HEK293 (cell line): ENCODE data around the gene SRSF12.
A peak's percentile ranks its signal among the peaks of the same experiment; 100 is the strongest.

Experiments used
- FEZF1 ChIP-seq: fragments of 450-650 bp; formaldehyde crosslinking; IDR thresholded peaks from 2 replicates; pipeline ENCODE4 v1.5.1; 2016; ENCODE audit warnings: missing biosample characterization, missing genetic modification characterization
- HOXD13 ChIP-seq: sonication (generic); formaldehyde crosslinking; IDR thresholded peaks from 2 replicates; pipeline ENCODE4 v1.8.0; 2022; ENCODE audit warnings: missing genetic modification reagents, borderline replicate concordance
- KLF1 ChIP-seq: fragments of 450-650 bp; formaldehyde crosslinking; IDR thresholded peaks from 2 replicates; pipeline ENCODE4 v1.5.1; 2016; ENCODE audit warnings: missing biosample characterization, missing genetic modification characterization
- KLF8 ChIP-seq: fragments of 450-650 bp; formaldehyde crosslinking; IDR thresholded peaks from 2 replicates; pipeline ENCODE4 v1.5.1; 2016; ENCODE audit warnings: missing biosample characterization, missing genetic modification characterization
- KLF9 ChIP-seq: fragments of 450-650 bp; formaldehyde crosslinking; IDR thresholded peaks from 2 replicates; pipeline ENCODE4 v1.5.1; 2016; ENCODE audit warnings: missing biosample characterization, missing genetic modification characterization, low read depth
- PRDM1 ChIP-seq: fragments of 450-650 bp; formaldehyde crosslinking; IDR thresholded peaks from 2 replicates; pipeline ENCODE4; 2016; ENCODE audit warnings: missing biosample characterization, missing genetic modification characterization
- RBAK ChIP-seq: fragments of 450-650 bp; formaldehyde crosslinking; IDR thresholded peaks from 2 replicates; pipeline ENCODE4 v1.5.1; 2016; ENCODE audit warnings: missing biosample characterization, missing genetic modification characterization
- REPIN1 ChIP-seq: fragments of 450-650 bp; formaldehyde crosslinking; IDR thresholded peaks from 2 replicates; pipeline ENCODE4 v1.5.1; 2017; ENCODE audit warnings: missing biosample characterization, missing genetic modification characterization, low read depth
- SCRT1 ChIP-seq: fragments of 450-650 bp; formaldehyde crosslinking; IDR thresholded peaks from 2 replicates; pipeline ENCODE4 v1.5.1; 2016; ENCODE audit warnings: missing biosample characterization, missing genetic modification characterization, borderline replicate concordance
- TCF7L2 ChIP-seq: IDR thresholded peaks from 2 replicates; pipeline ENCODE4 v1.6.1; 2011; ENCODE audit warnings: low read depth, mild to moderate bottlenecking, inconsistent platforms, low read length, moderate library complexity, borderline replicate concordance
- ZNF311 ChIP-seq: fragments of 450-650 bp; formaldehyde crosslinking; IDR thresholded peaks from 2 replicates; pipeline ENCODE4 v1.5.1; 2017; ENCODE audit warnings: missing biosample characterization, missing genetic modification characterization, borderline replicate concordance
- ZNF335 ChIP-seq: fragments of 450-650 bp; formaldehyde crosslinking; conservative IDR thresholded peaks from 2 replicates; pipeline ENCODE4 v1.5.1; 2016; ENCODE audit warnings: missing biosample characterization, missing genetic modification characterization
- ZNF354C ChIP-seq: fragments of 450-650 bp; formaldehyde crosslinking; IDR thresholded peaks from 2 replicates; pipeline ENCODE4 v1.5.1; 2016; ENCODE audit warnings: missing biosample characterization, missing genetic modification characterization, low read depth, borderline replicate concordance
- ZNF394 ChIP-seq: fragments of 450-650 bp; formaldehyde crosslinking; IDR thresholded peaks from 2 replicates; pipeline ENCODE4 v1.5.1; 2016; ENCODE audit warnings: missing biosample characterization, missing genetic modification characterization, mild to moderate bottlenecking, moderate library complexity, borderline replicate concordance
- ZNF558 ChIP-seq: fragments of 450-650 bp; formaldehyde crosslinking; IDR thresholded peaks from 2 replicates; pipeline ENCODE4 v1.5.1; 2016; ENCODE audit warnings: missing biosample characterization, missing genetic modification characterization
- ZNF561 ChIP-seq: fragments of 450-650 bp; IDR thresholded peaks from 2 replicates; pipeline ENCODE4 v1.5.1; 2018; ENCODE audit warnings: missing biosample characterization, missing genetic modification characterization, borderline replicate concordance
- ZNF600 ChIP-seq: fragments of 450-650 bp; formaldehyde crosslinking; IDR thresholded peaks from 2 replicates; pipeline ENCODE4 v1.5.1; 2016; ENCODE audit warnings: missing biosample characterization, missing genetic modification characterization
- ZNF626 ChIP-seq: fragments of 450-650 bp; sonication (Bioruptor Pico); formaldehyde crosslinking; IDR thresholded peaks from 2 replicates; pipeline ENCODE4 v1.5.1; 2018; ENCODE audit warnings: missing biosample characterization, missing genetic modification characterization, inconsistent platforms
- ZNF654 ChIP-seq: fragments of 450-650 bp; formaldehyde crosslinking; IDR thresholded peaks from 2 replicates; pipeline ENCODE4 v1.5.1; 2016; ENCODE audit warnings: low read depth, missing biosample characterization, missing genetic modification characterization
- ZNF677 ChIP-seq: fragments of 450-650 bp; IDR thresholded peaks from 2 replicates; pipeline ENCODE4 v1.5.0; 2018; ENCODE audit warnings: missing biosample characterization, mild to moderate bottlenecking, missing genetic modification characterization, moderate library complexity
- ZNF843 ChIP-seq: fragments of 450-650 bp; formaldehyde crosslinking; IDR thresholded peaks from 2 replicates; pipeline ENCODE4 v1.5.1; 2016; ENCODE audit warnings: missing biosample characterization, missing genetic modification characterization
- TF ChIP-seq, protein P1 (sequence below): fragments of 450-650 bp; formaldehyde crosslinking; IDR thresholded peaks from 2 replicates; pipeline ENCODE4 v1.5.1; 2016; ENCODE audit warnings: missing biosample characterization, missing genetic modification characterization
- TF ChIP-seq, protein P2 (sequence below): fragments of 450-650 bp; formaldehyde crosslinking; IDR thresholded peaks from 2 replicates; pipeline ENCODE4 v1.5.1; 2016; ENCODE audit warnings: missing biosample characterization, missing genetic modification characterization
- TF ChIP-seq, protein P3 (sequence below): fragments of 450-650 bp; formaldehyde crosslinking; optimal IDR thresholded peaks from 2 replicates; pipeline ENCODE3; 2016; ENCODE audit warnings: missing biosample characterization, mild to moderate bottlenecking, missing genetic modification characterization
- TF ChIP-seq, protein P4 (sequence below): fragments of 450-650 bp; formaldehyde crosslinking; IDR thresholded peaks from 2 replicates; pipeline ENCODE4 v1.5.1; 2017; ENCODE audit warnings: missing biosample characterization, missing genetic modification characterization
- TF ChIP-seq, protein P5 (sequence below): fragments of 450-650 bp; formaldehyde crosslinking; IDR thresholded peaks from 2 replicates; pipeline ENCODE4 v1.5.1; 2016; ENCODE audit warnings: missing biosample characterization, missing genetic modification characterization
- TF ChIP-seq, protein P6 (sequence below): fragments of 450-650 bp; formaldehyde crosslinking; IDR thresholded peaks from 2 replicates; pipeline ENCODE4 v1.5.1; 2016; ENCODE audit warnings: missing biosample characterization, missing genetic modification characterization

Gene SRSF12

DNA sequence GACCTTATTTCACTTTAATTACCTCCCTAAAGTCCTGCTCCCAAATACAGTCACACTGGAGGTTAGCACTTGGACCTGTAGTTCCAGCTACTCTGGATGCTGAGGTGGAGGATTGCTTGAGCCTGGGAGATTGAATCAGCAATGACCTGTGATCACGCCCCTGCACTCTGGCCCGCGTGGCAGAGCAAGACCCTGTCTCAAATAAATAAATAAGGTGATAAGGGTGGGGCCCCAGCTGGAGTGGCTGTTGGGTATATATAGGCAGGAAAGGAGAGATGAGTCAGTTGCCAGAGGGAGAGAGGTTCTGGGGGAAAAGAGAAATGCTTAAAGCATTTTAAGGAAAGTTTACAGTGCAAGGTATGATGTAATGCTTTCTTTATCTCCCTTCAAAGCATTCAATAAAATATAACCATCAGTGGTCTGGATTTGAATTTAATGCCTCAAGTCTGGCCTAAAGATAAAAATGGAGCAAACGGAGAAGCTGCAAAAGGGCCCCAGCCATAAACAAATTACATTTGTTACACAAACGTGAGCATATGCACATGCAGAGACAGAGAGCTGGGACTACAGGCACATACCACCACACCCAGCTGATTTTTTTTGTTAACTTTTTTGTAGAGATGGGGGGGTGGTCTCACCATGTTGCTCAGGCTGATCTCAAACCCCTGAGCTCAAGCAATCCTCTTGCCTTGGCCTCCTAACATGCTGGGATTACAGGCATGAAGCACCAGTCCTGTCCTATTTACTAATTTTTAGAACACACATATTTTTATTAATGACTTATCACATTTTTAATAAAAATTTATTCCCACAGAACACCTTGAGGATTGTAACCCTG lies 21.9 kb upstream of the SRSF12 start (continued):
- TF ChIP-seq, protein P1, sequence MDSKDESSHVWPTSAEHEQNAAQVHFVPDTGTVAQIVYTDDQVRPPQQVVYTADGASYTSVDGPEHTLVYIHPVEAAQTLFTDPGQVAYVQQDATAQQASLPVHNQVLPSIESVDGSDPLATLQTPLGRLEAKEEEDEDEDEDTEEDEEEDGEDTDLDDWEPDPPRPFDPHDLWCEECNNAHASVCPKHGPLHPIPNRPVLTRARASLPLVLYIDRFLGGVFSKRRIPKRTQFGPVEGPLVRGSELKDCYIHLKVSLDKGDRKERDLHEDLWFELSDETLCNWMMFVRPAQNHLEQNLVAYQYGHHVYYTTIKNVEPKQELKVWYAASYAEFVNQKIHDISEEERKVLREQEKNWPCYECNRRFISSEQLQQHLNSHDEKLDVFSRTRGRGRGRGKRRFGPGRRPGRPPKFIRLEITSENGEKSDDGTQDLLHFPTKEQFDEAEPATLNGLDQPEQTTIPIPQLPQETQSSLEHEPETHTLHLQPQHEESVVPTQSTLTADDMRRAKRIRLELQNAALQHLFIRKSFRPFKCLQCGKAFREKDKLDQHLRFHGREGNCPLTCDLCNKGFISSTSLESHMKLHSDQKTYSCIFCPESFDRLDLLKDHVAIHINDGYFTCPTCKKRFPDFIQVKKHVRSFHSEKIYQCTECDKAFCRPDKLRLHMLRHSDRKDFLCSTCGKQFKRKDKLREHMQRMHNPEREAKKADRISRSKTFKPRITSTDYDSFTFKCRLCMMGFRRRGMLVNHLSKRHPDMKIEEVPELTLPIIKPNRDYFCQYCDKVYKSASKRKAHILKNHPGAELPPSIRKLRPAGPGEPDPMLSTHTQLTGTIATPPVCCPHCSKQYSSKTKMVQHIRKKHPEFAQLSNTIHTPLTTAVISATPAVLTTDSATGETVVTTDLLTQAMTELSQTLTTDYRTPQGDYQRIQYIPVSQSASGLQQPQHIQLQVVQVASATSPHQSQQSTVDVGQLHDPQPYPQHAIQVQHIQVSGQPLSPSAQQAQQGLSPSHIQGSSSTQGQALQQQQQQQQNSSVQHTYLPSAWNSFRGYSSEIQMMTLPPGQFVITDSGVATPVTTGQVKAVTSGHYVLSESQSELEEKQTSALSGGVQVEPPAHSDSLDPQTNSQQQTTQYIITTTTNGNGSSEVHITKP (tag by site-specific recombination): peak; percentile 42; the same call in 1 of the 2 replicates
- peak; percentile 30 for TF ChIP-seq ZNF335 (tag by site-specific recombination)
- peak; percentile 77; the same call in 1 of the 2 replicates for TF ChIP-seq HOXD13 (CRISPR knock-in tag)
- TF ChIP-seq PRDM1 (tag by site-specific recombination): peak; percentile 90
- peak; percentile 91 for TF ChIP-seq FEZF1
- peak; percentile 86 for TF ChIP-seq ZNF843 (tag by site-specific recombination)
- peak; percentile 78 for TF ChIP-seq ZNF600
- peak; percentile 87 for TF ChIP-seq KLF1 (tag by site-specific recombination)
- peak; percentile 66 for TF ChIP-seq KLF9
- no peak for TF ChIP-seq RBAK
- TF ChIP-seq ZNF677: no peak
- TF ChIP-seq, protein P2, sequence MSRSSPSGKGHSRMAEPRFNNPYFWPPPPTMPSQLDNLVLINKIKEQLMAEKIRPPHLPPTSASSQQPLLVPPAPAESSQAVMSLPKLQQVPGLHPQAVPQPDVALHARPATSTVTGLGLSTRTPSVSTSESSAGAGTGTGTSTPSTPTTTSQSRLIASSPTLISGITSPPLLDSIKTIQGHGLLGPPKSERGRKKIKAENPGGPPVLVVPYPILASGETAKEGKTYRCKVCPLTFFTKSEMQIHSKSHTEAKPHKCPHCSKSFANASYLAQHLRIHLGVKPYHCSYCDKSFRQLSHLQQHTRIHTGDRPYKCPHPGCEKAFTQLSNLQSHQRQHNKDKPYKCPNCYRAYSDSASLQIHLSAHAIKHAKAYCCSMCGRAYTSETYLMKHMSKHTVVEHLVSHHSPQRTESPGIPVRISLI: peak; percentile 69; the same call in 1 of the 2 replicates
- TF ChIP-seq REPIN1 (tag by site-specific recombination): no peak
- TF ChIP-seq ZNF394 (tag by site-specific recombination): peak; percentile 78
- no peak for TF ChIP-seq ZNF311 (tag by site-specific recombination)
- TF ChIP-seq KLF8 (tag by site-specific recombination): peak; percentile 85
- TF ChIP-seq, protein P3, sequence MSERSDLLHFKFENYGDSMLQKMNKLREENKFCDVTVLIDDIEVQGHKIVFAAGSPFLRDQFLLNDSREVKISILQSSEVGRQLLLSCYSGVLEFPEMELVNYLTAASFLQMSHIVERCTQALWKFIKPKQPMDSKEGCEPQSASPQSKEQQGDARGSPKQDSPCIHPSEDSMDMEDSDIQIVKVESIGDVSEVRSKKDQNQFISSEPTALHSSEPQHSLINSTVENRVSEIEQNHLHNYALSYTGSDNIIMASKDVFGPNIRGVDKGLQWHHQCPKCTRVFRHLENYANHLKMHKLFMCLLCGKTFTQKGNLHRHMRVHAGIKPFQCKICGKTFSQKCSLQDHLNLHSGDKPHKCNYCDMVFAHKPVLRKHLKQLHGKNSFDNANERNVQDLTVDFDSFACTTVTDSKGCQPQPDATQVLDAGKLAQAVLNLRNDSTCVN (tag by site-specific recombination): peak; percentile 18
- TF ChIP-seq, protein P4, sequence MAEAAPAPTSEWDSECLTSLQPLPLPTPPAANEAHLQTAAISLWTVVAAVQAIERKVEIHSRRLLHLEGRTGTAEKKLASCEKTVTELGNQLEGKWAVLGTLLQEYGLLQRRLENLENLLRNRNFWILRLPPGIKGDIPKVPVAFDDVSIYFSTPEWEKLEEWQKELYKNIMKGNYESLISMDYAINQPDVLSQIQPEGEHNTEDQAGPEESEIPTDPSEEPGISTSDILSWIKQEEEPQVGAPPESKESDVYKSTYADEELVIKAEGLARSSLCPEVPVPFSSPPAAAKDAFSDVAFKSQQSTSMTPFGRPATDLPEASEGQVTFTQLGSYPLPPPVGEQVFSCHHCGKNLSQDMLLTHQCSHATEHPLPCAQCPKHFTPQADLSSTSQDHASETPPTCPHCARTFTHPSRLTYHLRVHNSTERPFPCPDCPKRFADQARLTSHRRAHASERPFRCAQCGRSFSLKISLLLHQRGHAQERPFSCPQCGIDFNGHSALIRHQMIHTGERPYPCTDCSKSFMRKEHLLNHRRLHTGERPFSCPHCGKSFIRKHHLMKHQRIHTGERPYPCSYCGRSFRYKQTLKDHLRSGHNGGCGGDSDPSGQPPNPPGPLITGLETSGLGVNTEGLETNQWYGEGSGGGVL (tag by site-specific recombination): peak; percentile 55
- TF ChIP-seq ZNF654 (tag by site-specific recombination): peak; percentile 14
- peak; percentile 30; the same call in 1 of the 2 replicates for TF ChIP-seq ZNF561 (tag by site-specific recombination)
- no peak for TF ChIP-seq SCRT1 (tag by site-specific recombination)
- peak; percentile 86 for TF ChIP-seq TCF7L2
- no peak for TF ChIP-seq ZNF626
- TF ChIP-seq, protein P5, sequence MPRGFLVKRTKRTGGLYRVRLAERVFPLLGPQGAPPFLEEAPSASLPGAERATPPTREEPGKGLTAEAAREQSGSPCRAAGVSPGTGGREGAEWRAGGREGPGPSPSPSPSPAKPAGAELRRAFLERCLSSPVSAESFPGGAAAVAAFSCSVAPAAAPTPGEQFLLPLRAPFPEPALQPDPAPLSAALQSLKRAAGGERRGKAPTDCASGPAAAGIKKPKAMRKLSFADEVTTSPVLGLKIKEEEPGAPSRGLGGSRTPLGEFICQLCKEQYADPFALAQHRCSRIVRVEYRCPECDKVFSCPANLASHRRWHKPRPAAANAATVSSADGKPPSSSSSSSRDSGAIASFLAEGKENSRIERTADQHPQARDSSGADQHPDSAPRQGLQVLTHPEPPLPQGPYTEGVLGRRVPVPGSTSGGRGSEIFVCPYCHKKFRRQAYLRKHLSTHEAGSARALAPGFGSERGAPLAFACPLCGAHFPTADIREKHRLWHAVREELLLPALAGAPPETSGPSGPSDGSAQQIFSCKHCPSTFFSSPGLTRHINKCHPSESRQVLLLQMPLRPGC (tag by site-specific recombination): peak; percentile 72; the same call in 1 of the 2 replicates
- no peak for TF ChIP-seq ZNF354C (tag by site-specific recombination)
- TF ChIP-seq ZNF558 (tag by site-specific recombination): peak; percentile 21; the same call in 1 of the 2 replicates
- TF ChIP-seq, protein P6, sequence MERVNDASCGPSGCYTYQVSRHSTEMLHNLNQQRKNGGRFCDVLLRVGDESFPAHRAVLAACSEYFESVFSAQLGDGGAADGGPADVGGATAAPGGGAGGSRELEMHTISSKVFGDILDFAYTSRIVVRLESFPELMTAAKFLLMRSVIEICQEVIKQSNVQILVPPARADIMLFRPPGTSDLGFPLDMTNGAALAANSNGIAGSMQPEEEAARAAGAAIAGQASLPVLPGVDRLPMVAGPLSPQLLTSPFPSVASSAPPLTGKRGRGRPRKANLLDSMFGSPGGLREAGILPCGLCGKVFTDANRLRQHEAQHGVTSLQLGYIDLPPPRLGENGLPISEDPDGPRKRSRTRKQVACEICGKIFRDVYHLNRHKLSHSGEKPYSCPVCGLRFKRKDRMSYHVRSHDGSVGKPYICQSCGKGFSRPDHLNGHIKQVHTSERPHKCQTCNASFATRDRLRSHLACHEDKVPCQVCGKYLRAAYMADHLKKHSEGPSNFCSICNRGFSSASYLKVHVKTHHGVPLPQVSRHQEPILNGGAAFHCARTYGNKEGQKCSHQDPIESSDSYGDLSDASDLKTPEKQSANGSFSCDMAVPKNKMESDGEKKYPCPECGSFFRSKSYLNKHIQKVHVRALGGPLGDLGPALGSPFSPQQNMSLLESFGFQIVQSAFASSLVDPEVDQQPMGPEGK (tag by site-specific recombination): peak; percentile 72
